HG03139 (cell line): ENCODE data around the gene FBXO47.
A peak's percentile ranks its signal among the peaks of the same experiment; 100 is the strongest.

Source experiments
- ATAC-seq: cut with Tn5 transposase; IDR thresholded peaks from one replicate; pipeline ENCODE4 v1.9.1; 2021; ENCODE audit not compliant: unreplicated experiment

FBXO47 gene

DNA sequence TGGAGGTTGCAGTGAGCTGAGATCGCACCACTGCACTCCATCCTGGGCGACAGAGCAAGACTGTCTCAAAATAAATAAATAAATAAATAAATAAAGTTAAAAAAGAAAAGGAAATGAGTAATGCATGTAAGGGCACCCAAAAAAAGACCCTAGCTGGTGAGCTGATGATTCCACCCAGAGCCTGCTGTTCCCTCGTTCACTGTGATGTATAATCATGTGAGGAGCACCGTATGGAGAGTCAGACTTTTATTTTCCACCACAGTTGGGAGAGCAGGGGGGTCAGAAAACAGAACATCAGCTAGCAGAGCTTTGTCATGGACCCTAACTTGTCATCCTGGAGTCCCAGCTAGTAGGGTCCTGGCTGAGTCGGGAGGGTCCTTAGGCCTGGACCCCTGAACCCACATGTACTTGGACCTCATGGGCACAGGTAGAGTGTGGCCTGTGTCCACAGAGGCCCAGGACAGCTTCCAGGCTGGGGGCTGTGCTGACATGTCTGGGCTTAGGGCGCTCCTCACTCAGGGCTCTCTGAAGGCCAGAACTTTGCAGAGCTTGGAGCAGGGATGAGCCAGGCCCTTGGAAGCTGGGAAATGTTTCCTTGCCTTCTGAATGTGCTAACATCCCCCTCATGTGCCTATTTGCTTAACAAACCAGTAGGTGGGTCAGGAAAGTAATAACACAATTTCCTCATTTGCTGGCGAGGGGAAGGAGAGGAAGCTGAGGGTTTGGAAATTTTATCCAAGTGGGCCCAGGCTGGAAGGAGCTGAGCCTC is 60.6 kb downstream of the FBXO47 start:
- no peak for ATAC-seq

- no peak for ATAC-seq
Measured at GRCh38 chr17:38905375-38905774, 61.8 kb downstream of the FBXO47 start.

- ATAC-seq: no peak
Measured at GRCh38 chr17:38904892-38905291, 62.3 kb downstream of the FBXO47 start.

DNA sequence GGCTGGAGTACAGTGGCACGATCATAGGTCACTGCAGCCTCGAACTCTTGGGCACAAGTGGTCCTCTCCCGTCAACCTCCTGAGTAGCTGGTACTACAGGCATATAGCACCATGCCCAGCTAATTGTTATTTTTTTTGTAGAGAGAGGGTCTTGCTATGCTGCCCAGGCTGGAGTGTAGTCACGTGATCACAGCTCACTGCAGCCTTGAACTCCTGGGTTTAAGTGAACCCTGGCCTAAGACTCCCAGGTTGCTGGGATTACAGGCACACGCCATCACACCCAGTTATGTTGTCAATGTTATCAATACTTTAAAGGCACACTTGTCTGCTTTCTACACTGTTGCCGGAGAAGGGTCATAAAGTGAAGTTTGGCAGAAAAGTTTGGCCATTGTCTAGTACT is 63.8 kb downstream of the FBXO47 start:
- ATAC-seq: no peak

DNA sequence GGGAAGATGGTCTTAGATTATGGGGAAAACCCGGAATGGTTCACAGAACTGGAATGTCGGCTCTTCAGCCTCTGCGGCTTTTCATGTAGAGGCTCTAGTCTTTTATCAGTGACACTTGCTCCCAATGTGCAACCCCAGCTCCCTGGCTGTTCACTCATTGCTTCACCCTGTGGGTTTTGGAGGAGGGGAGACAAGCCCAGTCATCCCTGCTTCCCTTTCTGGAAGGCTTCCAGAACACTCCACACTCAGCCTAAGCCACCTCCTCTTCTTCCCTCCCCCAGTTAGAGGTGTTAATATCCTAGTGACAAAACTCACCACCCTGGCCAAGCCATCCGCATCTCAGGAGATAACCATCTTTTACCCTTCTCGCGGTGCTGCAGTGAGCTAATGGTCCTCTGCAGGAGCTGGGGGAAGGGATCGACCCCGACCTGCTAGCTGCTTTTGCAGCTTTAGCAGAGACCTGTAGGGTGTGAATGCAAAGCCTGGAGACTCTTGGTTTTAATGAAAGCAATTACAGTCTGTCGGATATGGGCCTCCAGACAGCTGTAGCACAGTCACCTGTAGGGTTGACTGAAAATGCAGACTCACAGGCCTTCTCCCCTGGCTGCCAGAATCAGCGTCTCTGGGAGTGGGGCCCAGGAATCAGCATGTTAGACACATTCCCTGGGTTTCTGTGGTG is 66.1 kb downstream of the FBXO47 start:
- no peak for ATAC-seq

DNA sequence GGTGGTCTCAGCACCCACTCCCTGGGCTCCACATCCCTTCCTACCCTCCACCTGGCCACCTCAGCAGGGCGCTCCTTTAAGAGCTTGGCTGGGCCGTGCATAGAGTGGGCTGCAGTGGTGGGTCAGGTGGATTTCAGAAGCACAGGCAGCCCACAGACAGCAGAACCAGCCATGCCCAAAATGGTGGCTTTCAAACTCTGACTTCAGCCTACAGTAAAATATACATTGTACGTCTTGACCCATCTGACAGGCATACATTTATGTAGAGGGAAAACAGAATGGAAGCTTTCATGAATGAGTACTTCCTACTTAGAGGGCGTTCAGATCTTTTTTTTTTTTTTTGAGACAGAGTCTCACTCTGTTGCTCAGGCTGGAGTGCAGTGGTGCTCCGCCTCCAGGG is 67.8 kb downstream of the FBXO47 start:
- no peak for ATAC-seq

DNA sequence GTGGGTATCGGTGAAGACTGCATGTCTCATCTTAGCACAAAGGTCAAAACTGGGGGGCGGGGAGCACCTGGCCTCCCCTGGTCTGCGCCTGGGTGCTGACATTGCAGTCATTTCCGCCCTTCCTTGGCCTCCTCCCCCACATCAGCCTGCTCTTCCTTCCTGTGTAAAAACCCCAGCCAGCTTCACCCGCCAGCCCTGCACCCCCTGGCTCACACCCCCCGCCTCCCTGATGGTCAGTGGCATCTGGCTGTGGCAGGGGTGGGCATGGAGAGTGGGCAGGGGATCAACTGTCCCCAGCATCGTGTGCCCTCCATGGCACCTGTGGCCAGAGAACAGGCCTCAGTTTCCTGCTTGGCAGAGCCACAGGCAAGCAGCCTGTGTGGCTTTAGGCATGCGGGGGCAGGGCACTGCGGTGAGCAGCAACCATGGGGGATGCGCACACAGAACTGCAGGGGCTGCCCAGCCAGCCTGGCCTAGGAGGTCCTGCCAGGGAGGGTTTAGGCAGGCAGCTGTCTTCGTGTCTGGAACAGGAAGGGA is 68.3 kb downstream of the FBXO47 start:
- peak; percentile 72 for ATAC-seq

- ATAC-seq: peak; percentile 8
Measured at GRCh38 chr17:38898291-38898679, 68.9 kb downstream of the FBXO47 start.

DNA sequence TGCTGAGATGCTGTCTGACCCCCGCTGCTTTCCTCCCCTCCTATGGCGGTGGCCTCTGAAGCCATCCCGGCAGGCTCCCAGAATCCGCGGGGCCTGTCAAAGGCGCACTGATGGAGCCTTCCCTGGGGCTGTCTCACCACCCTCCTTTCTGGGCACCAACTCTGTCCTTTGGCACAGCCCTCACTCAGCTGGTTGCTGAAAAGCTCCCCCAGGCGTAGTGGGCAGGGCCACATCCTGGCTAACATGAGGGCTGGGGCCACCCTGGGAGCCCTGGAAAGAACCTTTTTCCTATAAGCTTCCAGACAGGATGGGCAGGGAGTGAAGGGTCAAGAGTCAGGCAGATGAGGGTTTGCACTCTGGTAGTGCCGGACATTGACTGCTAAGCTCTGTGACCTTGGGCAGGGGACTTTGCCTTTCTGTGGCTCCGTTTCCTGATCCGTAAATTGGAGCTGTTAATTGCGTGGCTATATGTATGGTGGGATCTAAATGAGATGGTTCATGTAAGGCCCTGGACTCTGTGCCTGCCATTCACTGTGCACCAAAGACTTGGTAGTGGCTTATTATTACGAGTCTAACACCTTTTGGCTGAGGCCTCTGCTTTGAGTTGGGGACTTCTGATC is 69.4 kb downstream of the FBXO47 start:
- ATAC-seq: no peak

- ATAC-seq: no peak
Measured at GRCh38 chr17:38897176-38897575, 70.0 kb downstream of the FBXO47 start.

DNA sequence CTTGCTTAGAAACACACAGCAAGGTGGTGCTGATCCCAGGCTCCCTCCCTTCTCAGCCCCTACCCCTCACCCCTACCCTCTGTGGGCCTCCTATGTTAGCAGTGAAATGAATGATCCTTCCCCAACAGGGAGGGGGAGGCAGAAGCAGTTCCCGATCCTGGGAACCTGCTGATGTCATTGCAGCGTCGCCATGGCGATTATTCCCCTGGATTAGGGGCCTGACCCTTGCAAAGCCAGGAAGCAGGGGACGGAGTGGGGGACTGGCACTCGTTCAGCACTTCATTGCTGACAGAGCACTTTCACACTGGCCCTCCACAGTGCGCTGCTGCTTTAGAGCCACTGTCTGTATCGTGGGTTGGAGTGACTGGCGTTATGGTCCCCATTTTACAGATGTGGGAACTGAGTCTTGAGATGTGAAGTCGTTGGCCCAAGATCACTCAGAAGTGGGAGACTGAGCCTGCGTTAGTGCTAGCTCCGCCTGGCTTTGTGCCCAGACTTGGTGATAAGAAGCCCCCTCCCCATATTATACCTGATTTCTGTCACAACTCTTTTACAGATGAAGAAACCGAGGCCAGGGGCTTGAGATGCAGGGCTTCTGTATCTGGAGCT is 70.8 kb downstream of the FBXO47 start:
- ATAC-seq: no peak

GRCh38 chr17:38894276-38894675 is 72.9 kb downstream of the FBXO47 start:
- ATAC-seq: no peak

- ATAC-seq: no peak
Measured at GRCh38 chr17:38893607-38894006, 73.6 kb downstream of the FBXO47 start.

GRCh38 chr17:38893113-38893512 is 74.1 kb downstream of the FBXO47 start:
- no peak for ATAC-seq

- ATAC-seq: no peak
Measured at GRCh38 chr17:38892620-38893019, 74.6 kb downstream of the FBXO47 start.

DNA sequence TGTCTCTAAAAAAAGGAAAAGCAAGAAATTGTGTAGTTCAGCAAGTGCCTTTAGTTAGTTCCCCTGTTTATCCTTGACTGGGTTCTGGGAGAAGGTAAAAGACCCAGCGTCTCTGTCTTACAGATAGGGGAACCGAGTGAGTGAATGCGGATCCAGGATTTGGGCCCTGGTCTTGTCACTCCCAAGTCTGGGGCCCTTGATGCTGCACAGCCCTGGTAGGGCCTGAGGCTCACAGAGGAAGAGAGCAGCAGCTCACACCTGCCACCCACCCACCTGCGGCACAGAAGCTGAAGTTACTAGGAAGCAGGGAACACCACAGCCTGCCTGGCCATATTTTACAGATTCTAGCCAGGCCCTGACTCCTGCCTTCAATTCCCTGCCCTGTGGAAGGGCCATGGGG is 75.1 kb downstream of the FBXO47 start:
- no peak for ATAC-seq

DNA sequence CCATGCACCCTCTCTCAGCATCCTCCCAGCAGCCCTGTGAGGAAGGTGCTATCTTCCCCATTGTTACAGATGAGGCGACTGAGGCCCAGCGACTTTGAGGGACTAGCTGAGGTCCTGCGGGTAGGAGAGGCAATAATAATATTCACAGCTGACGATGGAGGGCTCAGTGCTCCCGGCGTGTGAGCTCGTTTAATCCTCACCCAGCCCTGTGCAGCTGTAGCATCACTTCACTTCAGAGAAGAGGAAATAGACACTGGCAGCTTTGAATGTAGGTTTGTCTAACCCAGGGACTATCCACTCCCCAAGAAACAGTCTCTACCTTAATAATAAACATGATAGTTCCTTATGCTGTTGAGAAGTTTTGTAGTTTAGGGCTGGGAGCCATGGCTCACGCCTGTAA is 75.8 kb downstream of the FBXO47 start:
- no peak for ATAC-seq

- ATAC-seq: no peak
Measured at GRCh38 chr17:38890410-38890746, 76.8 kb downstream of the FBXO47 start.

- no peak for ATAC-seq
Measured at GRCh38 chr17:38889745-38890409, 77.3 kb downstream of the FBXO47 start.

DNA sequence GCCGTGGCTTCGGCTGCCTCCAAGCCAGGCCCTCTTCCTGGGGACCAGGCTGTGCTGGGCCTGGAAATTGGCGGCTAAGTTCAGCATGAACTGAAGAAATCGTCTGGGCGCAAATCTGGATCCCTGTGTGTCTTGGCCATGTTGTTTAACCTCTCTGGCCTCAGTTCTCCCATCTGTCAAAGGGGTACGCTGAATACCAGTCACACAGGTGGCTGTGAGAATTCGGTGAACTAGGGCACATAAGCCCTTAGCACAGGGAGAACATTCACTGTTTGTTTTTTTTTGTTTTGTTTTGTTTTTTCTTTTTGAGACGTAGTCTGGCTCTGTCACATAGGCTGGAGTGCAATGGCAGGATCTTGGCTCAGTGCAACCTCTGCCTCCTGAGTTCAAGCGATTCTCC is 78.4 kb downstream of the FBXO47 start:
- no peak for ATAC-seq

DNA sequence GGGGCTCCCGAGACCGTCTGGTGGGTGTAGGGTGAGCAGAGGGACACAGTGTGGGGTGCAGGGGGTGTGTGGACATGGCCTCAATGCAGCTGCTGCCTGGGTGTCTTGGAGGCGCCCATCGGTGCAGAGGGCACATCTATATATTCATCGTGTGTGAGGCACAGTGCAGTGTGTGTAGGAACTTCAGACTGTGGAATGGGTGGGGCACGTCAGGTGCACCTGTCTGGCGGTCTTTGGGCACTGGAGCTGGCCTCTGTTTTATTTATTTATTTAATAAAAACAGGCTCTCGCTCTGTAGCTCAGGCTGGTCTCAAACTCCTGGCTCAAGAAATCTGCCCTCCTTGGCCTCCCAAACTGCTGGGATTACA is 80.6 kb downstream of the FBXO47 start:
- ATAC-seq: no peak
